Kidney (tissue), 14 donors: ENCODE measurements around the gene PRR35. TPM values are rescaled to one million over a fixed set of nuclear protein-coding genes. Genes with fewer than 3 reads are reported as not detected.

Experiments used
- DNase-seq, 5 donors: peaks; one replicate each; pipeline ENCODE4 v3.0.0-alpha.2; 2013 to 2020
- FAIRE-seq: peaks from 2 replicates; lab custom pipeline; 2012; peaks lifted over from hg19 to GRCh38; lab: Jason Lieb, UNC
- H3K27ac ChIP-seq, 2 donors: one replicate each; pipeline ENCODE4 v1.7.0; 2013; ENCODE audit warnings: low read depth in 2 of 2, low read length in 2 of 2, inconsistent platforms in 1 of 2
- H3K27me3 ChIP-seq: one replicate; pipeline ENCODE4 v1.7.1; 2013; ENCODE audit warnings: low read length, inconsistent platforms; ENCODE audit not compliant: control insufficient read depth, insufficient read depth
- H3K36me3 ChIP-seq, 3 donors: one replicate each; pipeline versions ENCODE4 v1.7.0 to v1.7.1; 2013; ENCODE audit warnings: low read length in 3 of 3, control low read depth in 1 of 3, inconsistent platforms in 1 of 3; ENCODE audit not compliant: insufficient read depth in 3 of 3, control insufficient read depth in 2 of 3
- H3K4me1 ChIP-seq, 3 donors: one replicate each; pipeline versions ENCODE4 v1.7.0 to v1.7.1; 2013; ENCODE audit warnings: low read length in 3 of 3, inconsistent platforms in 1 of 3, low read depth in 1 of 3; ENCODE audit not compliant: control insufficient read depth in 2 of 3, insufficient read depth in 2 of 3
- H3K4me3 ChIP-seq, 3 donors: one replicate each; pipeline versions ENCODE4 v1.7.0 to v1.8.1; 2013; ENCODE audit warnings: low read length in 3 of 3, control low read depth in 1 of 3, inconsistent platforms in 1 of 3
- H3K9ac ChIP-seq, 3 donors: one replicate each; pipeline versions ENCODE4 v1.7.0 to v1.7.1; 2013; ENCODE audit warnings: low read length in 3 of 3, control low read depth in 1 of 3, inconsistent platforms in 1 of 3
- H3K9me3 ChIP-seq, 3 donors: one replicate each; pipeline versions ENCODE4 v1.7.0 to v1.7.1; 2013; ENCODE audit warnings: low read length in 3 of 3, control low read depth in 1 of 3, inconsistent platforms in 1 of 3; ENCODE audit not compliant: control insufficient read depth in 2 of 3, insufficient read depth in 1 of 3
- intact Hi-C: fragments of 100-400 bp; cut with DNase I; formaldehyde crosslinking; loops from one replicate; pipeline ENCODE4 v1.11.1; 2022
- polyA plus RNA-seq: library from polyadenylated mRNA; stranded (reverse); fragments of 350-450 nt; fragmentation: Illumina TruSeq; extraction: RNeasy Lipid Tissue Mini Kit (QIAGEN cat#74804); gene quantifications from one replicate; pipeline ENCODE4 v1.2.3, GENCODE V29; 2014; ENCODE audit warnings: low read depth, low replicate concordance; ENCODE audit not compliant: insufficient read depth
- total RNA-seq: library from RNA; stranded (reverse); fragmentation: NEBNext Ultra II Directional; extraction: Animal tissue kit (Norgen Biotek cat#: 25700); gene quantifications from one replicate; pipeline ENCODE4 v1.2.1, GENCODE V29; 2021
- TF ChIP-seq, protein P1 (sequence below): IDR thresholded peaks from 3 replicates; pipeline ENCODE4 v1.5.1; 2012; ENCODE audit warnings: mild to moderate bottlenecking, moderate library complexity, borderline replicate concordance; ENCODE audit not compliant: insufficient read depth; ENCODE audit errors: extremely low read depth
- donor health status: control.
- donor health status: control.
- donor health status: control.
- donor health status: control.
- donor health status: control.
- donor health status: DM: yes; HTN: yes; CAD: no.
- donor health status: Normal renal cell carcinoma (clear cell type).

PRR35 gene
- total and polyA plus RNA-seq, 2 donors from 2014 or later = 1.8 to 24.4 TPM

GRCh38 chr16:603933-604332 lies 43.7 kb downstream of the PRR35 start:
- Histone ChIP-seq H3K27me3 (no peaks in the 10 kb centered on the region), H3K4me1 (peaks cover 0 to 2% (median 0%) of the 10 kb centered on the region in 3 donors), H3K9me3 (peaks cover 0 to 4% (median 0%) of the 10 kb centered on the region in 3 donors), H3K36me3 (peaks cover 0 to 5% (median 2%) of the 10 kb centered on the region in 3 donors), H3K9ac (no peak overlapping the region), H3K4me3 (no peak overlapping the region), H3K27ac (no peak overlapping the region)
- TF ChIP-seq, protein P1, sequence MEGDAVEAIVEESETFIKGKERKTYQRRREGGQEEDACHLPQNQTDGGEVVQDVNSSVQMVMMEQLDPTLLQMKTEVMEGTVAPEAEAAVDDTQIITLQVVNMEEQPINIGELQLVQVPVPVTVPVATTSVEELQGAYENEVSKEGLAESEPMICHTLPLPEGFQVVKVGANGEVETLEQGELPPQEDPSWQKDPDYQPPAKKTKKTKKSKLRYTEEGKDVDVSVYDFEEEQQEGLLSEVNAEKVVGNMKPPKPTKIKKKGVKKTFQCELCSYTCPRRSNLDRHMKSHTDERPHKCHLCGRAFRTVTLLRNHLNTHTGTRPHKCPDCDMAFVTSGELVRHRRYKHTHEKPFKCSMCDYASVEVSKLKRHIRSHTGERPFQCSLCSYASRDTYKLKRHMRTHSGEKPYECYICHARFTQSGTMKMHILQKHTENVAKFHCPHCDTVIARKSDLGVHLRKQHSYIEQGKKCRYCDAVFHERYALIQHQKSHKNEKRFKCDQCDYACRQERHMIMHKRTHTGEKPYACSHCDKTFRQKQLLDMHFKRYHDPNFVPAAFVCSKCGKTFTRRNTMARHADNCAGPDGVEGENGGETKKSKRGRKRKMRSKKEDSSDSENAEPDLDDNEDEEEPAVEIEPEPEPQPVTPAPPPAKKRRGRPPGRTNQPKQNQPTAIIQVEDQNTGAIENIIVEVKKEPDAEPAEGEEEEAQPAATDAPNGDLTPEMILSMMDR = no peak
- FAIRE-seq (no peak), DNase-seq (no peak)
- intact Hi-C loops = no loop called here

- TF ChIP-seq, protein P1 = no peak
- Histone ChIP-seq H3K9ac (no peak overlapping the region), H3K27me3 (no peaks in the 10 kb centered on the region), H3K27ac (no peak overlapping the region), H3K9me3 (peaks cover 0 to 4% (median 0%) of the 10 kb centered on the region in 3 donors), H3K36me3 (no peaks in the 10 kb centered on the region), H3K4me1 (peaks cover 0 to 5% (median 2%) of the 10 kb centered on the region in 3 donors), H3K4me3 (no peak overlapping the region)
- FAIRE-seq = no peak
- no peak for DNase-seq
- intact Hi-C loops = no loop called here
Measured at GRCh38 chr16:606656-607307, 46.6 kb downstream of the PRR35 start.

- H3K4me3 ChIP-seq = no peak overlapping the region
- no peaks in the 10 kb centered on the region for H3K36me3 ChIP-seq
- no peak overlapping the region for H3K9ac ChIP-seq
- peak in 2 of 5 donors; percentile 31 to 65 for DNase-seq
- no peaks in the 10 kb centered on the region for H3K27me3 ChIP-seq
- intact Hi-C loops = no loop called here
- peaks cover 0 to 5% (median 0%) of the 10 kb centered on the region in 3 donors for H3K4me1 ChIP-seq
- TF ChIP-seq, protein P1 = no peak
- H3K27ac ChIP-seq = no peak overlapping the region
- H3K9me3 ChIP-seq = peaks cover 0 to 4% (median 0%) of the 10 kb centered on the region in 3 donors
- FAIRE-seq = no peak
Measured at GRCh38 chr16:608019-608418, 47.8 kb downstream of the PRR35 start.
